Mesodermal cell (in vitro differentiated cells): Measurements from ENCODE around the gene IZUMO1.
A peak's percentile ranks its signal among the peaks of the same experiment; 100 is the strongest.

Experiments used
- H3K27ac ChIP-seq: 2 replicates; pipeline ENCODE4 v1.7.0; 2013; ENCODE audit warnings: mild to moderate bottlenecking, low read depth, low read length, moderate library complexity; ENCODE audit not compliant: severe bottlenecking
- H3K36me3 ChIP-seq: 2 replicates; pipeline ENCODE4 v1.7.1; 2013; ENCODE audit warnings: mild to moderate bottlenecking, low read length, moderate library complexity; ENCODE audit not compliant: control insufficient read depth, insufficient read depth
- H3K4me1 ChIP-seq: one replicate; pipeline ENCODE4 v1.7.1; 2013; ENCODE audit warnings: mild to moderate bottlenecking, low read length; ENCODE audit not compliant: insufficient read depth, control insufficient read depth, poor library complexity, severe bottlenecking
- H3K4me3 ChIP-seq: 2 replicates; pipeline ENCODE4 v1.7.0; 2013; ENCODE audit warnings: low read length, control low read depth, mild to moderate bottlenecking; ENCODE audit not compliant: insufficient read depth, poor library complexity, severe bottlenecking; ENCODE audit errors: extremely low read depth
- H3K9me3 ChIP-seq: 2 replicates; pipeline ENCODE4 v1.7.1; 2013; ENCODE audit warnings: mild to moderate bottlenecking, low read length, moderate library complexity; ENCODE audit not compliant: control insufficient read depth
- WGBS, 2 experiments: methylation state at CpG; one replicate each; pipeline ENCODE4 v1.1.5; 2013; ENCODE audit warnings: missing lambda C conversion rate in 2 of 2; ENCODE audit not compliant: insufficient coverage in 2 of 2; 5-methylcytosine and 5-hydroxymethylcytosine counted together

Gene IZUMO1

DNA sequence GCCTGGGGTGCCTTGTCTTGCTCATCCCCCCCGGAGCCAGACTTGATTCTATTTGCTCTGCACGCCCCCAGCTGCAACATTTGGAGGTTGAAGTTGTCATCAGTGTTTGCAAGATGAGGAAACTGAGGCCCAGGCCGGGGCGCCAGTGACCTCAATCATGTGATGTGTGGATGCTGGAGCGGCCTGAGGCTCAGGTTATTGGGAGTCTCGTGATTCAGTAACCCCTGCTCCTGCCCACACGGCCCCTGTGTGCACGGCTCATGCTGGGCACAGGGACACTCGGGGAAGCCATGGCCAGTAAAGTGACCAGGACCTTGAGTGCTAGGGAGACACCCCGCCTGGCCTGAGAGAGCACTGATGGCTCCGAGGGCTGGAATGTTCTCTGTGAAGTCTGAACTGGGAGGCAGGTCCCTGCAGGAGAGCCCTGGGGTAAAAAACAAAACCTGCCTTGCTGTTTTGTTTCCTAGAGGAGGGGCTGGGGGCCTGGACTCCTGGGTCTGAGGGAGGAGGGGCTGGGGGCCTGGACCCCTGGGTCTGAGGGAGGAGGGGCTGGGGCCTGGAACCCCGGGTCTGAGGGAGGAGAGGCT is 10.5 kb upstream of the IZUMO1 start:
- Histone ChIP-seq H3K4me1 (no peaks in the 10 kb centered on the region), H3K9me3 (no peaks in the 10 kb centered on the region)
- 86 to 89% methylated on average over 9 to 10 of the region's 12 CpGs for WGBS, 2 experiments

DNA sequence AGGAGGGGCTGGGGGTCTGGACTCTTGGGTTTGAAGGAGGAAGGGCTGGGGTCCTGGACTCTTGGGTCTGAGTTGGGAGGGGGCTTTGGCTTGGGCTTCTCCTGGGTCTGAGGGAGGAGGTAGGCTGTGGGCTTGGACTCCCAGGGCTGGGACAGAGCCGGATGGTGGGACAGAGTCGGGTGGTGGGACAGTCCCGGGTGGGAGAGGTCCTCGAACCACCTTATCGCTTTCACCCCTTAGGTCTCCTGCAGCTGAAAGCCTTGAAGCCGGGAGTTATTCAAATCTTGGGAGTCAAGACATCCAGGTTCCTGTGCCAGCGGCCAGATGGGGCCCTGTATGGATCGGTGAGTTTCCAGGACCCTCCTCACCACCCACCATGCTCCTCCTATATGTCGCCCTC is 10.0 kb upstream of the IZUMO1 start:
- 95 to 96% methylated on average over 6 to 9 of the region's 9 CpGs for WGBS, 2 experiments
- Histone ChIP-seq H3K9me3 (no peaks in the 10 kb centered on the region), H3K4me1 (no peaks in the 10 kb centered on the region), H3K36me3 (no peaks in the 10 kb centered on the region), H3K4me3 (no peak overlapping the region), H3K27ac (no peak overlapping the region)

More for the DNA sequence above, 10.5 kb upstream of the IZUMO1 start:
- H3K4me3 ChIP-seq = no peak overlapping the region
- H3K27ac ChIP-seq = no peak overlapping the region
- H3K36me3 ChIP-seq = no peaks in the 10 kb centered on the region

- Histone ChIP-seq H3K4me3 (no peak overlapping the region), H3K9me3 (no peaks in the 10 kb centered on the region), H3K36me3 (no peaks in the 10 kb centered on the region), H3K4me1 (no peaks in the 10 kb centered on the region), H3K27ac (no peak overlapping the region)
- WGBS, 2 experiments = 91 to 92% methylated on average over 9 of the region's 11 CpGs
Measured at GRCh38 chr19:48756212-48756611, 9.5 kb upstream of the IZUMO1 start.

GRCh38 chr19:48755787-48756186 is 9.1 kb upstream of the IZUMO1 start:
- WGBS, 2 experiments = 86 to 100% methylated on average over 1 to 5 of the region's 5 CpGs
- no peaks in the 10 kb centered on the region for H3K9me3 ChIP-seq
- no peaks in the 10 kb centered on the region for H3K4me1 ChIP-seq
- H3K36me3 ChIP-seq = no peaks in the 10 kb centered on the region
- H3K4me3 ChIP-seq = no peak overlapping the region
- no peak overlapping the region for H3K27ac ChIP-seq

- Histone ChIP-seq H3K4me1 (no peaks in the 10 kb centered on the region), H3K4me3 (no peak within 1 kb of the TSS), H3K9me3 (no peaks in the 10 kb centered on the region), H3K36me3 (no peaks in the 10 kb centered on the region), H3K27ac (no peak within 1 kb of the TSS)
- 93 to 94% methylated on average over 4 of the region's 4 CpGs for WGBS, 2 experiments
Measured at GRCh38 chr19:48755084-48755641, 8.5 kb upstream of the IZUMO1 start, which contains the start of gene FGF21. FGF21 (plus strand) TSS chr19:48755524; CDS start chr19:48756237, 713 bp downstream.

GRCh38 chr19:48752496-48753365 is 6.0 kb upstream of the IZUMO1 start, which contains the start of gene FUT1:
FUT1 (minus strand) TSS chr19:48752641; CDS start chr19:48751281, 1,360 bp downstream.
- H3K36me3 ChIP-seq = no peaks in the 10 kb centered on the region
- WGBS, 2 experiments = 3% methylated on average over 59 of the region's 73 CpGs
- H3K9me3 ChIP-seq = no peaks in the 10 kb centered on the region
- H3K27ac ChIP-seq = no peak within 1 kb of the TSS
- peak within 1 kb of the TSS; percentile 39 for H3K4me3 ChIP-seq
- H3K4me1 ChIP-seq = no peaks in the 10 kb centered on the region

DNA sequence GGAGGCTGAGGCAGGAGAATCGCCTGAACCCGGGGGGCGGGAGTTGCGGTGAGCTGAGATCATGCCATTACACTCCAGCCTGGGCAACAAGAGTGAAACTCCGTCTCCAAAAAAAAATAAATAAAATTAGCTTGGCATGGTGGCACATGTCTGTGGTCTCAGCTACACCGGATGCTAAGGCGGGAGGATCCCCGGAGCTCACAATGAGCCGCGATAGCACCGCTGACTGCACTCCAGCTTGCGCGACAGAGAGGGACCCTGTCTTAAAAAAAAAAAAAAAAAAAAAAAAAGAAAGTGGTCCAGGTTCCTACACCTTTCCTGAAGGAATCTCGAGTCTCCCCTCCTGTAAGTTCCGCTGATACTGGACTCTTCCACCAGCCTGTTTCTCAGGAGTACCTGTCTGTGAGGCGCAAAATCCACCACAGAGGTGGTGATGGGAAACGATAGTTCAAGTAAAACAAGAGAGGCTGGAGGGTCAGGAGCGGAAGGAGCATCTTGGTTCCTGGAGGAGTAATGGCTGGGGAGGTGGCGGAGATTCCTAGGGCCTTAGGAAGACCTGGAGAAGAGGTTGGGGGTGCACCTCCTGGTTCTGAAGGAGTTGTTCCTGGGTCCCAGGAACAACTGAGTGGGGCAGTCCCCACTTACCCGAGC is 5.3 kb upstream of the IZUMO1 start:
- Histone ChIP-seq H3K27ac (no peak overlapping the region), H3K9me3 (no peaks in the 10 kb centered on the region), H3K4me3 (peak overlapping the region; percentile 39), H3K4me1 (no peaks in the 10 kb centered on the region), H3K36me3 (no peaks in the 10 kb centered on the region)
- WGBS, 2 experiments = 54 to 62% methylated on average over 15 to 17 of the region's 20 CpGs

- Histone ChIP-seq H3K4me1 (no peaks in the 10 kb centered on the region), H3K4me3 (no peak overlapping the region), H3K27ac (no peak overlapping the region), H3K36me3 (no peaks in the 10 kb centered on the region), H3K9me3 (no peaks in the 10 kb centered on the region)
- 94 to 97% methylated on average over 24 to 29 of the region's 29 CpGs for WGBS, 2 experiments
Measured at GRCh38 chr19:48750771-48751504, 4.2 kb upstream of the IZUMO1 start.

GRCh38 chr19:48750351-48750750 is 3.6 kb upstream of the IZUMO1 start:
- H3K4me3 ChIP-seq = no peak overlapping the region
- no peaks in the 10 kb centered on the region for H3K9me3 ChIP-seq
- H3K36me3 ChIP-seq = no peaks in the 10 kb centered on the region
- WGBS, 2 experiments = 95 to 98% methylated on average over 31 of the region's 31 CpGs
- H3K4me1 ChIP-seq = no peaks in the 10 kb centered on the region
- H3K27ac ChIP-seq = no peak overlapping the region

DNA sequence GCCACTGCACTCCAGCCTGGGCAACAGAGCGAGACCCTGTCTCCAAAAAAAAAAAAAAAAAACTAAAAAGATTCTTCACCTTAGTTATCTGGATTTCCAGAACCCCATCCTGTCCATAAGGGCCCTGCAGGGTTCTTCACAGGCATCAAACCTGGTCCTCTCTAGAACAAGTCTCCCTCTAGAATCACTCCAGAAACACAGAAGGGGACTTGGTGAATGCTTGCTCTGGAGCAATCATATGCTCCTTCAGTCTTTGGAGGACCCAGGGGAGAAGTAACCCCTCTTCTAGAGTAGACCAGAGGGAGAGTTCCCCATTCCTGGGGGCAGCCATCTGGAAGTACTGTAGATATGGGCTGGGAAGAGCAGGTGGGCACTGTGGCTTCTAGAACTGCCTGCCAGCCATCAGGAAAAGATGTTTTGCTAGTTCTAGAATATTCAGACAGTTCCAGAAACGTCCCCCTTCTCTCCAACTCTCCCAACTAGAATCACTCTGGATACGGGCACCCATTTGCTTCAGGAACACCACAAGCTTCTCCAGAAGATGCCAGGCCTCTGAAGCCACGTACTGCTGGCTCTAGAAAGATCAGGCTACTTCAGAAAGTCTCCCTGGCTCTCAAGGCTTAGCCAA is 3.0 kb upstream of the IZUMO1 start:
- H3K4me1 ChIP-seq = no peaks in the 10 kb centered on the region
- no peak overlapping the region for H3K4me3 ChIP-seq
- no peaks in the 10 kb centered on the region for H3K36me3 ChIP-seq
- WGBS, 2 experiments = 74 to 87% methylated on average over 3 of the region's 4 CpGs
- no peaks in the 10 kb centered on the region for H3K9me3 ChIP-seq
- no peak overlapping the region for H3K27ac ChIP-seq
